DMS153 treated with DMSO at 0.1 percent for 48 hours (cell line): ENCODE measurements around the gene CDKN2C.
A peak's percentile ranks its signal among the peaks of the same experiment; 100 is the strongest.

ENCODE experiments used
- DNase-seq: peaks from one replicate; lab custom pipeline; 2025; ENCODE audit not compliant: unreplicated experiment; lab: John Stamatoyannopoulos, UW

Gene CDKN2C

DNA sequence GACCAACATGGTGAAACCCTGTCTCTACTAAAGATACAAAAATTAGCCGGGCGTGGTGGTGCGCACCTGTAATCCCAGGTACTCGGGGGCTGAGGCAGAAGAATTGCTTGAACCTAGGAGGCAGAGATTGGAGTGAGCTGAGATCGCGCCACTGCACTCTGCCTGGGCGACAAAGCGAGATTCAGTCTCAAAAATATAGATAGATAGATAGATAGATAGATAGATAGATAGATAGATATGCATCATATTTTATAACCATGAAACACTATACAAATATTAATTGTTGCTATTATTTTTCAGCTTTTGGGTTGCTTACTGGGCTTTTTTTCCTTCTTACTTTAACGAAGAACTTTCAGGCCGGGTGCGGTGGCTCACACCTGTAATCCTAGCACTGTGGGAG is 5.2 kb upstream of the CDKN2C start:
- DNase-seq: no peak

DNA sequence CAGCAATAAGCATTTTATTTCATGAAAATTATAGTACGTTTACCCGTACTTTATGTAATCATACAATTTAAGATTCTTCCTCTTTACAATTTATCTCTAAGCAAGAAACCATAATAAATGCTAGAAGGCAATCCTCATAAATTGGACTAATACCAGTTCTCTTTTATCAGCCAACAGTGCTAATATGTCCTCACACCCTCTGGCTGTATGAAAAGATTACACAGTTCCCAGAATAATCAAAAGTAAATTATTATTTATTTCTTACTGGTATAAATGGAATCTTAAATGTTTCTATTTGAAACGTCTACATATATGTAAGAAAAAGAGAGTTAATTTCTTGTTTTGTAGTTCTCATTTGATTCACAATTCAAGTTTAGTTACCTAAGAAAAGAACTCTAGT is 3.1 kb upstream of the CDKN2C start:
- no peak for DNase-seq

DNA sequence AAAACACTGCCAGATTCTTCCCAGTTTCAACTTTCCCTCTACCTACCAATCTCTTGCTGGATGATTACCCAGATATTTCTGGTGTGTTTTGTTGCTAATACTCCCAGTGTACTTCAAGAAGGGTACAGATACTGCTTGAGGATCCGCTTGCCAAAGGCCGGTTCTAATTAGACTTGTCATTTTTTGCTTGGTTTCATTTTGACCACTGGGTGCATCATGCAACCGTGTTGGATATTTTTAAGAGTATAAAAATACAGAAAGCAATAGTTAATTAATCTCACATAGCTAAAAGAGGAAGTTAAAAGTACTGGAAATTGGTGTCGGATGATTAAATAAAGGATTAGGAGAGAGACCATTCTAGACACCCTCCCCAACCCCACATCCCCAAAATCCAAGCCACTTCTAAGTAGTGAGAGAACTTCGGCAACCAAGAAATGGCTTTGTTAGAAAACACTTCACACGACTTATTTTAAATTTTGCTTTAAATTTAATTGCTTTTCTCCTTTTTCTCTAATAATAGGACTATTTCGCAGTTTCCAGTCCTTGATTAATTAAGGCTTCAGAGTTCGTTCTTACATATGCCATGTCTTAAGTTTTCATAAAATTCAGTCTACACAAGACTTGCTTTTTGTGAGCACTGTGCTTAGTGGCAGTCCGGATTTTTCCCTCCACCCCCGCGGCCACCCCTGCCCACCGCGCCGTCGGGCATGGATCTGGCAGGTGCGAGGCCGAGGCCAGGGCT is 2.5 kb upstream of the CDKN2C start:
- DNase-seq: peak; percentile 73

DNA sequence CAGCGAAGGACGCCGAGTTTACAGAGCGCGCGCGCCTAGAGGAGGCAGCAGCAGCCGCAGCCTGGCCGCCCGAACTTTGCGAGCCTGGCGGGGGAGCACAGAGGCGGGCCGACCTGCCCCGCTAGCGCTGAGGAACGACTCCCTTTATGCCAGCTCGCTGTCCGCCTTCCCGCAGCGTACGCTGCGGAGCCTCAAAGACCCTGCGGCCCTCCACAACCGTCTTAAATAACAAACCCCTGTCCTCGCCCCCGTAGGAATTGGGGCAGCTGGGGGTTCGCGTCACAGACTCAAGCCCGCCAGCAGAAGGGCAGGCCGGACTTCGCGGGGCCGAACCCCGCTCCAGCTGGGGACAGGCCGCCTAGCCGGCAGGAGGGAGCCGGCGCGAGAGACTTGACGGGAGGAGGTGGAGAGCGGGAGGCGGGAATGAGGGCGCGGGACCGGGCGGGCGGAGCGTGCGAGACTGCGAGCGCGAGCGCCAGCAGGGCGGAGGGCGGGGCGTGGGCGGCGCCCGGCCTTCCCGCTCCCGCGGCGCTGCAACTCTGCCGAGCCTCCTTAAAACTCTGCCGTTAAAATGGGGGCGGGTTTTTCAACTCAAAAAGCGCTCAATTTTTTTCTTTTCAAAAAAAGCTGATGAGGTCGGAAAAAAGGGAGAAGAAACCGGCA is 1.8 kb upstream of the CDKN2C start:
- peak; percentile 92 for DNase-seq

DNA sequence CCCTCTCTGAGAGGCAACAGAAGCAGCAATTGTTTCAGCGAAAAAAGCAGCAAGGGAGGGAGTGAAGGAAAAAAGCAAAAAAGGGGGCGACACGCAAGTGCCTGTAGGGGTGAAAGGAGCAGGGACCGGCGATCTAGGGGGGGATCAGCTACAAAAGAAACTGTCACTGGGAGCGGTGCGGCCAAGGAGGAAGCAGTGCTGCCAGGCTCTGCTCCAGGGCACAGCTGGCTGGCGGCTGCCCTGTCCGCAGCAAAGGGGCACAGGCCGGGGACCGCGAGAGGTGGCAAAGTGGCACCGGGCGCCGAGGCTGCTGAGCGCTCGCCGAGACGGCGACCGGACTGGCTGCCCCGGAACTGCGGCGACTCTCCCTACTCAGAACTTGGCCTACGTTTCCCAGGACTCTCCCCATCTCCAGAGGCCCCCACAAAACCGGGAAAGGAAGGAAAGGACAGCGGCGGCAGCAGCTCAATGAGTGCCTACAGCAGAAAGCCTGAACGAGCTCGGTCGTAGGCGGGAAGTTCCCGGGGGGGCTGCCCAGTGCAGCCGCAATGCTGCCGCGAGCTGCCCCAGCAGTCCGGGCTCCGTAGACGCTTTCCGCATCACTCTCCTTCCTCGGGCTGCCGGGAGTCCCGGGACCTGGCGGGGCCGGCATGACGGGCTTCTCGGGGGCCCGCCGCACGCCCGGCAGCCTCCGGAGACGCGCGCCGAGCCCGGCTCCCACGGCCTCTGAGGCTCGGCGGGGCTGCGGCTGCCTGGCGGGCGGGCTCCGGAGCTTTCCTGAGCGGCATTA is 1.0 kb upstream of the CDKN2C start:
- peak; percentile 65 for DNase-seq

DNA sequence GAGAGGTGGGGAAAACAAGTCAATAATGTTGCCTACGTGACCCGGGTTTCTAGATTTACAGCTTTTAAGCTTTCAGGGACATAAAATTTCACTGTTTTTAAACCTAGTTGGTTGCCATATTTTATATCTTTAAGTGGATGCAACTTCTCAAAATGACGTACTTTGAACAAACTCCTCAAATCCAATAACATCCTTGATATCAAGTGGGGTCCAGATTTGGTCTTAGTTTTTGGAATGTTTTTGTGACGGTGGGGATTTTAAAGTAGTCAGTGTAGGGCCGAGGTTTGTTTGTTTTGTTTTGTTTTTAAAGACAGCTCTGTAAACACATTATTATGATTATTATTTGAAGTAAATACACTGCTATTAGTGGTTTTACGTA is 453 bp downstream of the CDKN2C start:
- no peak for DNase-seq

DNA sequence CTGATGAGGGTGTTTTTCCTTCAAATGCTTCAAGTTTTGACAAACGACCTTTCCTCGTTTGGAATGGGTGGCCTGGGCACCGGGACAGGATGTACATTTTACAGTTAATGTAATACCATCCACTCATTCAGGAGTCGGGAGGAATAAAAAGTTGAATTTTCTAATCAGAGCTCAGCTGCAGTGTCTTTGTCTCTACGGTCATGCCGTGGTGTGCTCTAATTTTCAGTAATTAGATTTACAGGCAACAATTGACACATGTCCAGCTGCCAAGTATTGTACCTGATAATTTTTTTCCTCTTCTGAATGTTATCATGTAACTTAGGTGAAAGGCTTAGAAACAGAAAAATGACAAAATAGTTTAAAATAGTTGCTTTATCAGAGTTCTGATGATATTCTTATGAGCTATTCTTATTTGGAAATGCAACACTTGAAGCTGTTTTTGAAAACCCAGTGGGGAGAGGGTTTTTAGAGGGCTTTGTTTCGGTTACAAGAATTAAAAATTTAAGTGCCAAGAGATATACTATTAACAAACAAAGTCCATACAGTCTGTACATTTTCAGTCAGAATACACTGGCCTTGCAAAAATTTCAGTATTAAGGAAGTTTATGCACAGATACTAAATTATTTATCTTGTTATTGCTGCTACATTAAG is 1.0 kb downstream of the CDKN2C start:
- DNase-seq: peak; percentile 69

DNA sequence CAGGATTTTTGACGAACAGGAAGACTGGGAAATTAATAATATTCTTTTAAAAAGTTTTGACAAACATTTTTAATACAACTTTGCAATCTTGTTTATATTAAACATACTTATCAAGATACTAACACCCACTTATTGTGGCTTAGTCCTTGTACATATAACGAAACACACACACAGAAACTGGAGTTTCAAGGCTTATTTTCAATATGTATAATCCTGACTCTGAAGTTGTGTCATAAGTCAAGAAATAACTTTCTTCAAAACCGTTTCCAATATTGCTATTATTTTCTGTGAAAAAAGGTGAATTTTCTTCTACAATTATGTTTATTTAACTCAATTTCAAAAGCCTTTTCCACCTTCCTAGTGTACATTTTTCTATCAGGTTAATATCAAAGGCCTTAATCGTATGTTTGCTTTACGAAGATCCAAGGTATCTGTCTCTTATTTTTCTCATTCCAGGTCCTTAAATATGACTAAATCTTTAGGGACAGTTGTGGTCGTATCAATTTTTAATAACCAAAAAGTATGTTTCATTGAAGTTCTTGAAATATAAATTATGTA is 1.8 kb downstream of the CDKN2C start:
- peak; percentile 57 for DNase-seq

DNA sequence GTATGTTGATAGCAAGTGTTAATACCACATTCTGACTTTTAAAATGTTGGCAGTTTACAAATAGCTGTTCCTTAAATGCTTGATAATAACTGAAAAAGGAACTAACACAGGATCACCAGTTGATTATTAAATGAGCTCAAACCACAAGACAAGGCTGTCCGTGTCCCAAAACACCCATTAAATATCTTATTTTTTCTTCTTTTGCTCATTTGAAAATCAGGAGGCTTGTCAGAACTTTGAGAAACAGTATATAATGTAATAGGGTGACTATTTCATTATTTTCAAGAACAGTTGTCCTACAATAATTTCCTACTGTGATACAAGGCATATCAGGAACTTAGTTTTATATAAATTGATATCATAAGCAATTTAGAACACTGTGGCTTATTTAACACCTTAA is 2.7 kb downstream of the CDKN2C start:
- peak; percentile 43 for DNase-seq

DNA sequence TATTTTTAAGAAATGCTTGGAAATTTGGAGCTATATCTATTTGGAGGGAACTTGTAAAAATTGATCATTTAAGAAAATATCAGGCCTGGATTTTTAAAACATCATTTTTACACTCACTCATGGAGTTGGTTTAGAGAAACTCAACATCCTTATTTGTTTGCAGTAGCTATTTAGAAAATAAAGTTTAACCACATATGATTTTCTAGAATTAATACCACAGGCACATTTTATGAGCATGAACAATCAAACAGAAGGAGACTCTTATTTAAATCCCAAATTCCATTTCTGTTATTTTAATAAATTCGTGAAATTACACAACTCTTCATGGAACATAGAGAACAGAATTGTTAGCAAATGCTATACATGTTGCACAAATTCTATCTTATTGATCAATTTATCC is 3.2 kb downstream of the CDKN2C start:
- DNase-seq: no peak

DNA sequence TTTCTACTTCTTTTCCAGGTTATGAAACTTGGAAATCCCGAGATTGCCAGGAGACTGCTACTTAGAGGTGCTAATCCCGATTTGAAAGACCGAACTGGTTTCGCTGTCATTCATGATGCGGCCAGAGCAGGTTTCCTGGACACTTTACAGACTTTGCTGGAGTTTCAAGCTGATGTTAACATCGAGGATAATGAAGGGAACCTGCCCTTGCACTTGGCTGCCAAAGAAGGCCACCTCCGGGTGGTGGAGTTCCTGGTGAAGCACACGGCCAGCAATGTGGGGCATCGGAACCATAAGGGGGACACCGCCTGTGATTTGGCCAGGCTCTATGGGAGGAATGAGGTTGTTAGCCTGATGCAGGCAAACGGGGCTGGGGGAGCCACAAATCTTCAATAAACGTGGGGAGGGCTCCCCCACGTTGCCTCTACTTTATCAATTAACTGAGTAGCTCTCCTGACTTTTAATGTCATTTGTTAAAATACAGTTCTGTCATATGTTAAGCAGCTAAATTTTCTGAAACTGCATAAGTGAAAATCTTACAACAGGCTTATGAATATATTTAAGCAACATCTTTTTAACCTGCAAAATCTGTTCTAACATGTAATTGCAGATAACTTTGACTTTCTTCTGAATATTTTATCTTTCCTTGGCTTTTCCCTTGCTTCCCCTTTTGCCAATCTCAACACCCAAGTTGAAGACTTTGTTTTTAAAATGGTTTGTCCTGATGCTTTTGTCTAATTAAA is 4.0 kb downstream of the CDKN2C start:
- DNase-seq: peak; percentile 57

DNA sequence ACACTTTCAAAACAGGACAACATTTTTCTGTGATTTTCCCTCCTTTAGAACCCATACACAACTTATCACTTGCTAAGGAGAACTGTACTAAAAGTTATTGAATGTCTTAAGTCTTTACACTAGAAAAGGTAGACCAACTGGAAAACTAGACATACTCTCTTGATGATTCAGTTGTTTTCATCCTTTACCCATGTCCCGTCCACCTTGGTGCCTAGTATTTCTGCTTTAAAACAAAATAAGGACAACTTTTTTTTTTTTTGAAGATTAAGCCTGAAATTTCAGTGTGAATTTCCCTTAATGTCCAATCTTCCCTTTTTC is 4.5 kb downstream of the CDKN2C start:
- no peak for DNase-seq

DNA sequence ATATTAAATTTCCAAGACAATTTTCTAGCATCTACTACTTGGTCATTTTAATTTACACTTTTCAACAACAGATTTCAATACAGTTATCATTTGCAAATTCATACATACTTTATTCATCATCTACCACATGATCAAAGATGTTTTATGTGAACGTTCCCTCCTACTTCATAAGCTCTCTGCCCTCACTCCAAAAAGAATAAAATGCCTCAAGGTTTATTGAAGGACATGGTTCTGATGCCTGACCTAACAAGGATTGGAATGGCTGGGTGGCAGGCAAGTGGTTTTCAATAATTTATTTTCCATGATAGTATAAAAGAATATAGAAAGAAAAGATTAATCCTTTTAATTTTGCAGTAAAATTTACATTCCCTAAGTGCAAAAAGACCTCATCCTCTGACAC is 5.4 kb downstream of the CDKN2C start:
- no peak for DNase-seq

DNA sequence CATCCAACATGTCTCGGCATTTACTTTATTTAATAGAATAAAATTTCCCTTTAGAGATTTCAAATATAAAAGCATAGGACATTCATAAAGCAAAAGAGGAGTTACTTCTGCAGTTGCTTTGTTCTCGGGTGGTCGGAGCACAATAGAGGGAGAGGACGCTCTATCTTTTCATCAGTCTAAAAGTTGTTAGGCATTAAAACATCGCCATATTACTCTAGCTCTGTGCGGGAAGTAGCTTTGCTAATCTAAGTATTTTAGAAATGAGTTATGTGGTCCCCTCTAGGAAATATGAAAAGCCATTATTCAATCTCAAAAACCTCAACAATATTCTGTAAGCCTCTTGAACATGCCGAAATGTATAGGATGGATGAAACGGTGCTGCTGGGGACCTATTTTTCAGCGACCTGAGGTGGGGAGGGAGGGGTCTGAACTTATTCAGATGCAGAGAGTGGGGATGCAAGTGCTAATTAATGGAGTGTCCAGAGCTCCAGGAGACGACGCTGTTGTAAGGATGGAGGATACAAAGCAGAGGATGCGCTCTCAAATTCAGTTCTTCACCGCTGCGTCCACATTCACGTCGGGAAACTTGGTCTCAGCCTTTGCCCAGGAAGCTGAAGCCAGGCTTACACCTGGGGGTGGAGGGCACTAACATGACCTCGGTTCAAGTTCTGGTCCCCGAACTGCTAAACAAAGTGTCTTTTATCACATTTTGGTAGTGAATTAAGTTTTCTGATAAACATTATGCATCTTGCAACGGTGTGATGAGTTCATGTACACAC is 6.3 kb downstream of the CDKN2C start:
- DNase-seq: peak; percentile 91

DNA sequence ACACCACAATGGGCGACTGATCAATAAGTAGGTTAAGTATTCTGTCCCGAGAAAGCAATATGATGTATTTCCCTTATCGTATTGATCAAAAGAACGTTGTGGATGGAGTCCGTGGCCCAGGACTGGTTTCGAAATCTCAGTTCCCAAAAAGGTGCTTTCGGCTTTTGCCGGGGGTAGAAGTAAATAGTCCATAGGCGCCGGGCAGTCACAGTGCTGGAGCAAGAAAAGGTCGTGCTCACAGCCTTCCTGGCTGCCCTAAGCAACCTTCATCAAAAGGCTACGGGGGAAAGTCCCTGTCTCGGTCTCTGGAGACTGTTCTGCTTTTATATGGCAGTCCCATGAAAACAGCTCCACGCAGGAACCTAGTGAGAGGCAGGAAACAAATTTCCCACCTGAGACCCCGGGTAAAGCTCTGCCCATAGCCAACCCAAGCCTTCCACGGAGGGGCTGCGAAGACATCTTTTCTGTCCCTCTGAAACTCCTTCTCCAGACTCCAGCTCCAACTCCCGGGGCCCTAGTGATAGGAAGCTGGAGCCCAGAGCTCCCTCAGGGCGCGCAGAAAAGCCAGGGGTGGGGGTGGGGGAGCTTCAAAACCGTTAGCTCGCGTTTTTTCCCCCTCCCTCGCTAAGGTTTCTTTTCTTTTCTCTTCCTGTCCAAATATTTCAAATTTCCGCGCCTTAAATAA is 7.0 kb downstream of the CDKN2C start:
- peak; percentile 80 for DNase-seq

DNA sequence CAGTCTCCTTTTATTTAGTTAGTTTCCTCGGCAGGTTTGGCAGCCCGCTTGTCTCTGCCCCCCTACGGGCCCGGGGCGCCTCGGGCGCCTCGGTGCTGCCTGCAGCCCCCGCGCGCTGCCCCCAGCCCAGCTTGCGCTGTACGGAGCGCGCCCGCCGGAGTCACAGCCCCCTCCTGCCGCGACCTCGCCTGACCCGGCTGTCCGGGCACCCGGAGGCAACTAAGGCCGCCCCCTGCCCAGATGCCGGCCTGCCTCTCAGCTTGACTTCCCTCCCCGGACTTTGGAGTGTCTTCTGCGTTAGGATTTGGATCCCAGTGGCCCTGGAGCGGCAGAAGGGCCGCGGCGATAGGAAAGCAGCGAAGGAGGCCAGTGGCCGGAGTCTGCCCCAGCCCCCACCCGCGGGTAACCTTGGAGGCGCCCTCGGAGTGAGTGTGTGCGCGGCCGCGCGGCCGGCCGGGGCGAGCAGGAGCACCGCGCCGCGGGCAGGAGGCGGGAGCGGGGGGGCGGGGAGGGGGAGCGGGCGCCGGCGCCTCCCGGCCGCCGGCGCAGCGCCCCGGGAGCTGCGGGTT is 7.6 kb downstream of the CDKN2C start:
- DNase-seq: peak; percentile 39

DNA sequence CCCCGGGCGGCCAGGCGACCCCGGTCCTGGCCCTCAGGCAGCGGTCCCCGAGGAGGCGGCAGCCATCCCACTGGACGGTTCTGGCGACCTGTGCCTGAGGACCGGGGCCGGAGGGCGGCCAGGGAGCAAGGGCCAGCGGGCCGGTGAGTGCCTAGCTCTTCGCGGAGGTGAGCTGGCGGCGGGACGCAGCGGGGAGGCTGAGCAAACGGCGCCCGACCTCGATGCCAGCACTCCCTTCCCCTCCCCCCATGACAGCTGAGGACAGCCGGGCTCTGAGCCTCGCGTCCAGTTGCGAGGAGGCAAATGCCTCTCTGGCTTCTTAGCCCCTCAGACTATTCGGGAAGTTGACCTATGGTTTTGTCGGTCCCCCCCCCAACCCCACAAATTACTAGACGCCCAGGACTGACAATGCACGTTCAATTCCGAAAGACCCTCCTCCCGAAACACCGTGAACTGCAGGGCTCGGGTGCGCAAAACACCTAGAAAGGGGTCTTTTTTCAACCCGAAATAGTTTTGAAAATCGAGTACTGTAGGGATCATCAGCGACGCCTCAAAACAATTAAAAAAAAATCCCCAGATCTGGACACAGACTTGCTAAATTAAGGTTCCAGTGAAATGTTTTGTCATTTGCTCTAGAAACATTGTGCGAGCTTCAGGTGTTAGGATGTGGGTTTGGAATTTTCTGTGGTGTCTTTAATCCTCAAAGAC is 8.3 kb downstream of the CDKN2C start:
- DNase-seq: peak; percentile 75
